B cell (primary cell): Measurements from ENCODE around the gene PRAMEF1. TPM values are rescaled to one million over a fixed set of nuclear protein-coding genes. Genes with fewer than 3 reads are reported as not detected.

Source experiments
- ATAC-seq: fragments of 200-7000 bp; cut with Tn5 transposase; one replicate; pipeline ENCODE4 v1.10.0; 2021; ENCODE audit warnings: low read depth, mild to moderate bottlenecking, moderate number of reproducible peaks, moderate library complexity
- CTCF ChIA-PET: fragments of 350-600 bp; sonication (Branson Sonifier 250); formaldehyde crosslinking; loops from one replicate; lab custom pipeline; 2021; ENCODE audit warnings: antibody characterized with exemption, inconsistent platforms; lab: Charles Lee
- POLR2A ChIA-PET: fragments of 350-600 bp; sonication (Branson Sonifier 250); formaldehyde crosslinking; loops from one replicate; lab custom pipeline; 2021; ENCODE audit warnings: antibody characterized with exemption; lab: Charles Lee
- DNase-seq: peaks from one replicate; pipeline ENCODE4 v3.0.0; 2013
- H2AFZ ChIP-seq: 2 replicates; pipeline ENCODE4 v1.6.1; 2012; ENCODE audit warnings: mild to moderate bottlenecking, low read depth, low read length; ENCODE audit not compliant: insufficient read depth, poor library complexity, severe bottlenecking
- H3K27ac ChIP-seq, 2 donors: 1 replicate in 1 of 2; 2 replicates in 1 of 2; pipeline ENCODE4 v1.5.1; 2012 to 2013; ENCODE audit warnings: low read length in 2 of 2, mild to moderate bottlenecking in 2 of 2, moderate library complexity in 1 of 2
- H3K27me3 ChIP-seq, 4 experiments: fragments of 200-600 bp in 1 of 4; sonication (generic) in 1 of 4; replicated peaks in 1 of 4; 1 replicate in 2 of 4; 2 replicates in 2 of 4; pipeline versions ENCODE4 v1.6.1 to v1.7.0; 2013 to 2016; ENCODE audit warnings: low read length in 3 of 4, mild to moderate bottlenecking in 2 of 4, mixed read lengths in 1 of 4, moderate library complexity in 1 of 4; ENCODE audit not compliant: insufficient read depth in 4 of 4, control insufficient read depth in 3 of 4; ENCODE audit errors: control extremely low read depth in 1 of 4
- H3K36me3 ChIP-seq, 2 experiments: replicated peaks in 1 of 2; 1 replicate in 1 of 2; 2 replicates in 1 of 2; pipeline versions ENCODE4 v1.6.1 to v1.7.1; 2013; ENCODE audit warnings: low read length in 1 of 2; ENCODE audit not compliant: insufficient read depth in 2 of 2, control insufficient read depth in 1 of 2; ENCODE audit errors: control extremely low read depth in 1 of 2, extremely low read depth in 1 of 2
- H3K4me1 ChIP-seq, 2 donors: fragments of 200-600 bp in 1 of 2; sonication (generic) in 1 of 2; 1 replicate in 1 of 2; 2 replicates in 1 of 2; pipeline versions ENCODE4 v1.5.1 to v1.6.1; 2013 to 2017; ENCODE audit warnings: low read length in 2 of 2; ENCODE audit not compliant: control insufficient read depth in 2 of 2, insufficient read depth in 2 of 2
- H3K4me2 ChIP-seq: replicated peaks from 2 replicates; pipeline ENCODE3; 2012; ENCODE audit warnings: mild to moderate bottlenecking, low read depth, low read length; ENCODE audit not compliant: poor library complexity, severe bottlenecking
- H3K4me3 ChIP-seq, 5 experiments: fragments of 200-600 bp in 1 of 5; sonication (generic) in 1 of 5; 1 replicate in 3 of 5; 2 replicates in 2 of 5; pipeline versions ENCODE4 v1.5.1 to v1.7.0; 2011 to 2016; ENCODE audit warnings: low read length in 4 of 5, mild to moderate bottlenecking in 4 of 5, low read depth in 2 of 5, control low read depth in 1 of 5, moderate library complexity in 1 of 5; ENCODE audit not compliant: insufficient read depth in 1 of 5; ENCODE audit errors: control extremely low read depth in 1 of 5, extremely low read depth in 1 of 5
- H3K79me2 ChIP-seq: fragments of 200-600 bp; sonication (generic); one replicate; pipeline ENCODE4 v1.6.0; 2016; ENCODE audit warnings: low read length; ENCODE audit not compliant: control insufficient read depth, insufficient read depth
- H3K9ac ChIP-seq: fragments of 200-600 bp; sonication (generic); 2 replicates; pipeline ENCODE4 v1.6.1; 2017; ENCODE audit warnings: mild to moderate bottlenecking, low read length, moderate library complexity
- H3K9me3 ChIP-seq, 3 donors: one replicate each; pipeline versions ENCODE4 v1.6.1 to v1.7.1; 2013; ENCODE audit warnings: low read length in 2 of 3; ENCODE audit not compliant: control insufficient read depth in 2 of 3, insufficient read depth in 1 of 3; ENCODE audit errors: control extremely low read depth in 1 of 3
- H4K20me1 ChIP-seq: 2 replicates; pipeline ENCODE4 v1.6.0; 2012; ENCODE audit warnings: mild to moderate bottlenecking, low read length; ENCODE audit not compliant: insufficient read depth, control insufficient read depth, poor library complexity, severe bottlenecking
- H3K27ac Mint-ChIP-seq: one replicate; pipeline ENCODE4 v1.8.0; 2021; ENCODE audit warnings: mixed read lengths
- H3K27me3 Mint-ChIP-seq: one replicate; pipeline ENCODE4 v1.8.0; 2021; ENCODE audit warnings: mixed read lengths
- H3K4me1 Mint-ChIP-seq: one replicate; pipeline ENCODE4 v1.8.0; 2021; ENCODE audit warnings: mixed read lengths
- H3K4me3 Mint-ChIP-seq: one replicate; pipeline ENCODE4 v1.8.0; 2021; ENCODE audit warnings: mixed read lengths
- H3K9me3 Mint-ChIP-seq: one replicate; pipeline ENCODE4 v1.8.0; 2022; ENCODE audit warnings: mixed read lengths; ENCODE audit not compliant: insufficient read depth
- CTCF ChIP-seq: fragments of 200-600 bp; IDR thresholded peaks from one replicate; pipeline ENCODE4 v1.8.0; 2022; ENCODE audit warnings: antibody characterized with exemption, mild to moderate bottlenecking
- EZH2 ChIP-seq: IDR thresholded peaks from 2 replicates; pipeline ENCODE4 v1.6.1; 2012; ENCODE audit warnings: borderline replicate concordance, low read depth, mild to moderate bottlenecking, moderate library complexity, low read length; ENCODE audit not compliant: insufficient read depth, poor library complexity, severe bottlenecking
- WGBS: methylation state at CpG from one replicate; pipeline ENCODE4 v1.1.5; 2013; ENCODE audit warnings: missing lambda C conversion rate; ENCODE audit not compliant: insufficient coverage; 5-methylcytosine and 5-hydroxymethylcytosine counted together
- intact Hi-C: fragments of 100-400 bp; cut with micrococcal nuclease; formaldehyde crosslinking; loops from one replicate; pipeline ENCODE4 v1.10.0; 2022
- polyA plus RNA-seq: library from polyadenylated mRNA; depleted of rRNA; stranded (reverse); fragments of >200 nt; gene quantifications from 2 replicates; pipeline ENCODE4 v1.2.3, GENCODE V29; 2012
- total RNA-seq, 2 donors: library from RNA; stranded (reverse); fragments of 120-200 nt in 1 of 2; gene quantifications; 1 replicate in 1 of 2; 2 replicates in 1 of 2; pipeline versions ENCODE4 v1.2.3 to v1.2.4, GENCODE V29; 2013 to 2022

PRAMEF1 gene
- total and polyA plus RNA-seq, 2 donors (not counting 1 experiment from before 2014, with no cell fraction given): not detected

GRCh38 chr1:12774801-12775345 lies 16.3 kb upstream of the PRAMEF1 start:
- Mint-ChIP-seq H3K27ac (no peak overlapping the region), H3K27me3 (peaks cover 26% of the 10 kb centered on the region), H3K4me1 (no peaks in the 10 kb centered on the region), H3K4me3 (no peak overlapping the region), H3K9me3 (no peaks in the 10 kb centered on the region)
- intact Hi-C loops: no loop called here
- TF ChIP-seq EZH2: no peak
- no peak for TF ChIP-seq CTCF
- Histone ChIP-seq H3K4me3 (no peak overlapping the region), H3K4me2 (no peak overlapping the region), H3K79me2 (no peaks in the 10 kb centered on the region), H3K27ac (no peak overlapping the region), H2AFZ (no peak overlapping the region), H3K9ac (no peak overlapping the region), H3K27me3 (peaks cover 0 to 12% (median 0%) of the 10 kb centered on the region in 4 experiments), H3K36me3 (no peaks in the 10 kb centered on the region), H4K20me1 (no peaks in the 10 kb centered on the region), H3K9me3 (no peaks in the 10 kb centered on the region), H3K4me1 (no peaks in the 10 kb centered on the region)
- ATAC-seq (no peak), DNase-seq (no peak)
- ChIA-PET POLR2A (no interaction called here), CTCF (no interaction called here)
- 90% methylated on average over 4 of the region's 5 CpGs for WGBS

- H3K4me1 ChIP-seq: no peaks in the 10 kb centered on the region
- no peak for DNase-seq
- POLR2A ChIA-PET: no interaction called here
- no peak for ATAC-seq
- no peak overlapping the region for H3K4me3 ChIP-seq
- H3K9me3 ChIP-seq: no peaks in the 10 kb centered on the region
- intact Hi-C loops: no loop called here
- no peaks in the 10 kb centered on the region for H3K79me2 ChIP-seq
- no peaks in the 10 kb centered on the region for H3K36me3 ChIP-seq
- CTCF ChIA-PET: no interaction called here
- no peak for TF ChIP-seq EZH2
- TF ChIP-seq CTCF: no peak
- H3K27me3 ChIP-seq: peaks cover 0 to 12% (median 0%) of the 10 kb centered on the region in 4 experiments
- H4K20me1 ChIP-seq: no peaks in the 10 kb centered on the region
- no peak overlapping the region for H3K9ac ChIP-seq
- 74% methylated on average over 5 of the region's 8 CpGs for WGBS
- H2AFZ ChIP-seq: no peak overlapping the region
- H3K4me2 ChIP-seq: no peak overlapping the region
- Mint-ChIP-seq H3K27ac (no peak overlapping the region), H3K9me3 (no peaks in the 10 kb centered on the region), H3K4me1 (no peaks in the 10 kb centered on the region), H3K4me3 (no peak overlapping the region), H3K27me3 (peaks cover 20% of the 10 kb centered on the region)
- H3K27ac ChIP-seq: no peak overlapping the region
Measured at GRCh38 chr1:12775443-12775842, 15.8 kb upstream of the PRAMEF1 start.
